Measurements from ENCODE around the gene SLC38A2.
A peak's percentile ranks its signal among the peaks of the same experiment; 100 is the strongest.

Gene SLC38A2

DNA sequence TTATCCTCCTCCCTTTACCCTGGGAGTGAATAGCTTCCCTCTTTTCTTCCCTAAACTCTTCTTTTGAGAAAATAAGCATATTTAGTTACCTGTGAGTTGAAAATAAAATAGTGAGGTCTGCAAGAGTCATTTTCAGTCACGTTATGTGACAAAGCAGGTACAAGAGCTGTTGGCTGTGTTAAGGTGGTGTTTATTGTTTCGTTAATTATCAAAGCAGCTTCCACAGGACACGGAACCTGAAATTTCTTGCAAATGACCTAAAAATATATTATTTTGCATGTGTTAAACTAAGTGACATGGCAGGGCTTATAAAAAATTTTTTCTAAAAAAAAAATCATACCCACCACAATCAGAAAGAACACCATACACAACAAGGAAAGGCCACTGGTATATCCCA, 8.3 kb downstream of the SLC38A2 start:
- H3K4me3 ChIP-seq (ENCODE audit: low read length, poor library complexity, severe bottlenecking) = peak overlapping the region; percentile 23
- peaks cover 75% of the 10 kb centered on the region for H3K4me1 ChIP-seq (ENCODE audit: insufficient read depth, low read length, poor library complexity, severe bottlenecking)
- H3F3A ChIP-seq (ENCODE audit: low read depth) = peaks cover 5% of the 10 kb centered on the region; the same call in 1 of the 2 replicates
- no peak overlapping the region for H3K9ac ChIP-seq (ENCODE audit: low read depth, low read length, poor library complexity, severe bottlenecking)
- peak overlapping the region; percentile 95 for H3K4me2 ChIP-seq (ENCODE audit: low read depth, low read length, poor library complexity, severe bottlenecking)
- peaks cover 100% of the 10 kb centered on the region for H3K36me3 ChIP-seq (ENCODE audit: insufficient read depth, low read length)
- no peaks in the 10 kb centered on the region for H3K9me2 ChIP-seq (replicated peaks; ENCODE audit: low read depth, low read length)
- peaks cover 100% of the 10 kb centered on the region for H4K20me1 ChIP-seq (ENCODE audit: insufficient read depth, low read length, poor library complexity, severe bottlenecking)
- no peaks in the 10 kb centered on the region for H3K27me3 ChIP-seq (ENCODE audit: insufficient read depth, low read length, poor library complexity, severe bottlenecking)
- no peak overlapping the region for H2AFZ ChIP-seq (ENCODE audit: low read length)
- TF ChIP-seq EZH2phosphoT487 (IDR thresholded peaks at IDR 0.05; ENCODE audit: borderline replicate concordance) = no peak
- TF ChIP-seq, protein P1, sequence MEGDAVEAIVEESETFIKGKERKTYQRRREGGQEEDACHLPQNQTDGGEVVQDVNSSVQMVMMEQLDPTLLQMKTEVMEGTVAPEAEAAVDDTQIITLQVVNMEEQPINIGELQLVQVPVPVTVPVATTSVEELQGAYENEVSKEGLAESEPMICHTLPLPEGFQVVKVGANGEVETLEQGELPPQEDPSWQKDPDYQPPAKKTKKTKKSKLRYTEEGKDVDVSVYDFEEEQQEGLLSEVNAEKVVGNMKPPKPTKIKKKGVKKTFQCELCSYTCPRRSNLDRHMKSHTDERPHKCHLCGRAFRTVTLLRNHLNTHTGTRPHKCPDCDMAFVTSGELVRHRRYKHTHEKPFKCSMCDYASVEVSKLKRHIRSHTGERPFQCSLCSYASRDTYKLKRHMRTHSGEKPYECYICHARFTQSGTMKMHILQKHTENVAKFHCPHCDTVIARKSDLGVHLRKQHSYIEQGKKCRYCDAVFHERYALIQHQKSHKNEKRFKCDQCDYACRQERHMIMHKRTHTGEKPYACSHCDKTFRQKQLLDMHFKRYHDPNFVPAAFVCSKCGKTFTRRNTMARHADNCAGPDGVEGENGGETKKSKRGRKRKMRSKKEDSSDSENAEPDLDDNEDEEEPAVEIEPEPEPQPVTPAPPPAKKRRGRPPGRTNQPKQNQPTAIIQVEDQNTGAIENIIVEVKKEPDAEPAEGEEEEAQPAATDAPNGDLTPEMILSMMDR (conservative IDR thresholded peaks at IDR 0.05; ENCODE audit: low read length) = no peak
- no peaks in the 10 kb centered on the region for H3K9me3 ChIP-seq (ENCODE audit: insufficient read depth, low read depth, low read length)
- peaks cover 84% of the 10 kb centered on the region for H3K79me2 ChIP-seq (ENCODE audit: insufficient read depth, low read length)

DNA sequence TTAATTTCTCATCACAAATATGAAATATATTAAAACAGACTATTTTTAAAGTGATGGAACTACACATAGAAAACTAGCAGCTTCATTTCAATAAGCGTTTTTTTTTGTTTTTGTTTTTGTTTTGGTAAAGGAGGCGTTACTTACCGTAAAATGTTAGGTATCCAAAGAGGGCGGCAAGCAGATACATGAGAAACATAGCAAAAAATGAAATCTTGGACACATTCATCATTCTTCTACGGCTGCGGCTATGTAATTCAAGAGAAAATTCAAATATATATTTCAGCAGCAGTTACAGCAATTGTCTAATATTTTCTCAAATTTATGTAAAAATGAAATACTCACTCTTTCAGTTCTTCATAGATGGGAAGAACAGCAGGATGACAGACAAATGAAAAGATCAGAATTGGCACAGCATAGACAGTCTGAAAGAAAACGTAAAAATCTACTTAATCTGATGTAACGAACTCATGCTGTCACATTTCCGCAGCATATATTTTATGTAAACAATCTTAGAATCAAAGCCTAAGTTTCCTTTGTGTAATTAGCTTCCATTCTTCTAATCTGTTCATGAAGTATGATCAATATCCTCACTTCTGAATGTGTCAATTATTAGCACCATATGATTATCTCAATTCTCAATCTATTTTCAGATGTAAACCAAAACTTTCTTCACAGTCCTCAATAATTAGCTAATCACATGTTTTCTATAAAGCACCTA, 8.8 kb downstream of the SLC38A2 start:
- Histone ChIP-seq H3F3A (ENCODE audit: low read depth) (peaks cover 6% of the 10 kb centered on the region; the same call in 1 of the 2 replicates), H3K4me2 (ENCODE audit: low read depth, low read length, poor library complexity, severe bottlenecking) (peak overlapping the region; percentile 95), H3K4me1 (ENCODE audit: insufficient read depth, low read length, poor library complexity, severe bottlenecking) (peaks cover 69% of the 10 kb centered on the region), H3K9ac (ENCODE audit: low read depth, low read length, poor library complexity, severe bottlenecking) (no peak overlapping the region), H3K79me2 (ENCODE audit: insufficient read depth, low read length) (peaks cover 78% of the 10 kb centered on the region), H3K36me3 (ENCODE audit: insufficient read depth, low read length) (peaks cover 100% of the 10 kb centered on the region), H3K4me3 (ENCODE audit: low read length, poor library complexity, severe bottlenecking) (peak overlapping the region; percentile 23), H3K9me3 (ENCODE audit: insufficient read depth, low read depth, low read length) (no peaks in the 10 kb centered on the region), H3K9me2 (replicated peaks; ENCODE audit: low read depth, low read length) (no peaks in the 10 kb centered on the region), H4K20me1 (ENCODE audit: insufficient read depth, low read length, poor library complexity, severe bottlenecking) (peaks cover 100% of the 10 kb centered on the region), H2AFZ (ENCODE audit: low read length) (no peak overlapping the region), H3K27me3 (ENCODE audit: insufficient read depth, low read length, poor library complexity, severe bottlenecking) (no peaks in the 10 kb centered on the region)
- TF ChIP-seq EZH2phosphoT487 (IDR thresholded peaks at IDR 0.05; ENCODE audit: borderline replicate concordance) = no peak
- TF ChIP-seq, protein P1 (conservative IDR thresholded peaks at IDR 0.05; ENCODE audit: low read length) = no peak

DNA sequence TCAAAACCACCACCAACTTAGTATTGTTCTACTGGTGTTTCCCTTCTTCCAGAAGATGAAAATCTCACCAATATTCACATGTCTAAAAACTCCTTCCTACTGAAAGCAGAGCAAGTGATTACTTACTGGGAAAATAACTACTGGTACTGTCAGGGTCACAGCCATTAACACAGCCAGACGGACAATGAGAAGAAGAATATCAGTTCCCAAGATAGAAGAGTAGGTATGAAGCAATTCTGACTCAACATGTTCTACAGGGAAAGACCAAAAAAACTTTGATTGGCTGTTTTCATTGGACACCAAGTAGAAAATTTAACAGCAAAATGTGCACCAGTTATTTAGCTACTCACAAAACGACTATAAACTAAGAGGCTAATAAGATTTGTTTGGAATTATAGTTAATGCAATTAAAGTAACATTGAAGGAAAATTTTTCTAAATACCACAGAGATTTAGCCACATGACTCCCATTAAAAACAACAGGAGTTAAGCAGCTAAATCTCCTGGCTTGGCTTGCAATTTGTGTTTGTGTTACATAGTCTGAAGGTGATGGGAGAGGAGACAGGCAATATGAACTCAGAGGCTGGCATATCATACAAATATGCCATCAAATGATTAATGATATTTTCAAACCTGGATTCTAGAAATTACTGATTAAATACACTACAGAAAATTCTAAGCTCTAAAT, 9.5 kb downstream of the SLC38A2 start:
- Histone ChIP-seq H3K4me2 (ENCODE audit: low read depth, low read length, poor library complexity, severe bottlenecking) (peak overlapping the region; percentile 95), H3K9ac (ENCODE audit: low read depth, low read length, poor library complexity, severe bottlenecking) (peak overlapping the region; percentile 1), H3K9me2 (replicated peaks; ENCODE audit: low read depth, low read length) (no peaks in the 10 kb centered on the region), H3K4me1 (ENCODE audit: insufficient read depth, low read length, poor library complexity, severe bottlenecking) (peaks cover 64% of the 10 kb centered on the region), H2AFZ (ENCODE audit: low read length) (no peak overlapping the region), H3K36me3 (ENCODE audit: insufficient read depth, low read length) (peaks cover 97% of the 10 kb centered on the region), H3F3A (ENCODE audit: low read depth) (peaks cover 7% of the 10 kb centered on the region; the same call in 1 of the 2 replicates), H3K79me2 (ENCODE audit: insufficient read depth, low read length) (peaks cover 71% of the 10 kb centered on the region), H4K20me1 (ENCODE audit: insufficient read depth, low read length, poor library complexity, severe bottlenecking) (peaks cover 97% of the 10 kb centered on the region), H3K9me3 (ENCODE audit: insufficient read depth, low read depth, low read length) (no peaks in the 10 kb centered on the region), H3K4me3 (ENCODE audit: low read length, poor library complexity, severe bottlenecking) (peak overlapping the region; percentile 23), H3K27me3 (ENCODE audit: insufficient read depth, low read length, poor library complexity, severe bottlenecking) (no peaks in the 10 kb centered on the region)
- TF ChIP-seq, protein P1 (conservative IDR thresholded peaks at IDR 0.05; ENCODE audit: low read length) = no peak
- TF ChIP-seq EZH2phosphoT487 (IDR thresholded peaks at IDR 0.05; ENCODE audit: borderline replicate concordance) = no peak
